HG03558 (cell line): ENCODE results near the gene SETBP1.

Experiments
- ATAC-seq: cut with Tn5 transposase; IDR thresholded peaks from one replicate; pipeline ENCODE4 v1.9.1; 2021; ENCODE audit warnings: moderate number of reproducible peaks; ENCODE audit not compliant: unreplicated experiment; ENCODE audit errors: extremely low read depth

Gene SETBP1

GRCh38 chr18:44680273-44681075 is at the start of gene SETBP1:
Gene SETBP1 (plus strand): TSS chr18:44680888. CDS start chr18:44701347, 20,459 bp downstream.
- no peak for ATAC-seq

GRCh38 chr18:44632469-44633145 is 48.1 kb upstream of the SETBP1 start:
- no peak for ATAC-seq

- no peak for ATAC-seq
These were observed 45.1 kb upstream of the SETBP1 start for GRCh38 chr18:44635546-44635945.

- ATAC-seq, result no peak
These were observed 44.4 kb upstream of the SETBP1 start for GRCh38 chr18:44636241-44636640.

GRCh38 chr18:44637210-44638033 is 43.3 kb upstream of the SETBP1 start:
- ATAC-seq, result no peak

- no peak for ATAC-seq
These were observed 42.6 kb upstream of the SETBP1 start for GRCh38 chr18:44638034-44638540.

GRCh38 chr18:44638811-44639210 is 41.9 kb upstream of the SETBP1 start:
- no peak for ATAC-seq

GRCh38 chr18:44643004-44643403 is 37.7 kb upstream of the SETBP1 start:
- ATAC-seq, result no peak

- ATAC-seq, result no peak
These were observed 29.2 kb upstream of the SETBP1 start for GRCh38 chr18:44651478-44651877.

GRCh38 chr18:44651918-44652572 is 28.6 kb upstream of the SETBP1 start:
- ATAC-seq, result no peak

- ATAC-seq, result no peak
These were observed 28.0 kb upstream of the SETBP1 start for GRCh38 chr18:44652722-44653121.

- ATAC-seq, result no peak
These were observed 26.1 kb upstream of the SETBP1 start for GRCh38 chr18:44654573-44654972.

GRCh38 chr18:44655435-44655834 is 25.3 kb upstream of the SETBP1 start:
- ATAC-seq, result no peak

- no peak for ATAC-seq
These were observed 20.9 kb upstream of the SETBP1 start for GRCh38 chr18:44659771-44660170.

GRCh38 chr18:44668270-44668975 is 12.3 kb upstream of the SETBP1 start:
- ATAC-seq, result no peak

GRCh38 chr18:44671914-44672313 is 8.8 kb upstream of the SETBP1 start:
- ATAC-seq, result no peak

GRCh38 chr18:44672506-44672905 is 8.2 kb upstream of the SETBP1 start:
- ATAC-seq, result no peak

GRCh38 chr18:44673256-44673880 is 7.3 kb upstream of the SETBP1 start:
- ATAC-seq, result no peak

GRCh38 chr18:44677933-44678332 is 2.8 kb upstream of the SETBP1 start:
- no peak for ATAC-seq
